ENCODE measurements around the gene DNAH9. TPM values are rescaled to one million over a fixed set of nuclear protein-coding genes. Genes with fewer than 3 reads are reported as not detected.
"Not testable (repeated sequence)": the region's sequence is repeated elsewhere in the genome, so short reads cannot be mapped to it uniquely, and the experiment has no call there.

Gene DNAH9
- total RNA-seq, 1 experiment from 2014 or later = not detected

GRCh38 chr17:11943759-11944347 lies 345.6 kb downstream of the DNAH9 start:
- no peak overlapping the region for H3K4me3 ChIP-seq (ENCODE audit: low read depth, low read length)
- Mint-ChIP-seq H3K36me3 (ENCODE audit: insufficient read depth, unreplicated experiment) (no peaks in the 10 kb centered on the region), H3K4me3 (ENCODE audit: unreplicated experiment) (no peak overlapping the region), H3K27ac (ENCODE audit: unreplicated experiment) (no peak overlapping the region), H3K4me1 (ENCODE audit: low read depth, unreplicated experiment) (no peaks in the 10 kb centered on the region), H3K27me3 (ENCODE audit: insufficient read depth, unreplicated experiment) (peaks cover 2% of the 10 kb centered on the region), H3K9me3 (ENCODE audit: unreplicated experiment) (no peaks in the 10 kb centered on the region)
- CTCF ChIA-PET = no interaction called here
- no peak for TF ChIP-seq CTCF (IDR thresholded peaks at IDR 0.05; ENCODE audit: insufficient read depth in 1 of 2, low read depth in 1 of 2, low read length in 1 of 2, severe bottlenecking in 1 of 2, unreplicated experiment in 1 of 2)
- no peaks in the 10 kb centered on the region for H3K9me3 ChIP-seq
- no peaks in the 10 kb centered on the region for H3K36me3 ChIP-seq (ENCODE audit: control insufficient read depth, insufficient read depth, low read length)
- intact Hi-C loops (cut with micrococcal nuclease; ENCODE audit: unreplicated experiment) = no loop called here
- no peaks in the 10 kb centered on the region for H3K4me1 ChIP-seq
- no TSS peak for BruUV-seq (replicated peaks)
- POLR2A ChIA-PET = no interaction called here
- H3K27me3 ChIP-seq (replicated peaks; ENCODE audit: control insufficient read depth, insufficient read depth, low read length) = no peaks in the 10 kb centered on the region
- DNase-seq = no peak

GRCh38 chr17:11944587-11944986 lies 346.3 kb downstream of the DNAH9 start:
- H3K9me3 Mint-ChIP-seq (ENCODE audit: unreplicated experiment) = no peaks in the 10 kb centered on the region
- H3K4me3 ChIP-seq (ENCODE audit: low read depth, low read length) = no peak overlapping the region
- H3K4me3 Mint-ChIP-seq (ENCODE audit: unreplicated experiment) = no peak overlapping the region
- no peak for TF ChIP-seq CTCF (IDR thresholded peaks at IDR 0.05; ENCODE audit: insufficient read depth in 1 of 2, low read depth in 1 of 2, low read length in 1 of 2, severe bottlenecking in 1 of 2, unreplicated experiment in 1 of 2)
- peaks cover 2% of the 10 kb centered on the region for H3K27me3 Mint-ChIP-seq (ENCODE audit: insufficient read depth, unreplicated experiment)
- H3K27me3 ChIP-seq (replicated peaks; ENCODE audit: control insufficient read depth, insufficient read depth, low read length) = no peaks in the 10 kb centered on the region
- H3K9me3 ChIP-seq = no peaks in the 10 kb centered on the region
- H3K4me1 Mint-ChIP-seq (ENCODE audit: low read depth, unreplicated experiment) = no peaks in the 10 kb centered on the region
- CTCF ChIA-PET = no interaction called here
- intact Hi-C loops (cut with micrococcal nuclease; ENCODE audit: unreplicated experiment) = no loop called here
- H3K36me3 Mint-ChIP-seq (ENCODE audit: insufficient read depth, unreplicated experiment) = no peaks in the 10 kb centered on the region
- H3K36me3 ChIP-seq (ENCODE audit: control insufficient read depth, insufficient read depth, low read length) = no peaks in the 10 kb centered on the region
- H3K4me1 ChIP-seq = no peaks in the 10 kb centered on the region
- BruUV-seq (replicated peaks) = no TSS peak
- DNase-seq = no peak
- POLR2A ChIA-PET = no interaction called here
- H3K27ac Mint-ChIP-seq (ENCODE audit: unreplicated experiment) = peak overlapping the region; percentile 39

GRCh38 chr17:11948789-11949188 lies 350.5 kb downstream of the DNAH9 start:
- Mint-ChIP-seq H3K4me1 (ENCODE audit: low read depth, unreplicated experiment) (no peaks in the 10 kb centered on the region), H3K27me3 (ENCODE audit: insufficient read depth, unreplicated experiment) (peaks cover 2% of the 10 kb centered on the region), H3K9me3 (ENCODE audit: unreplicated experiment) (no peaks in the 10 kb centered on the region), H3K27ac (ENCODE audit: unreplicated experiment) (no peak overlapping the region), H3K36me3 (ENCODE audit: insufficient read depth, unreplicated experiment) (no peaks in the 10 kb centered on the region), H3K4me3 (ENCODE audit: unreplicated experiment) (no peak overlapping the region)
- no peak for DNase-seq
- intact Hi-C loops (cut with micrococcal nuclease; ENCODE audit: unreplicated experiment) = no loop called here
- H3K9me3 ChIP-seq = no peaks in the 10 kb centered on the region
- no peaks in the 10 kb centered on the region for H3K36me3 ChIP-seq (ENCODE audit: control insufficient read depth, insufficient read depth, low read length)
- TF ChIP-seq CTCF (IDR thresholded peaks at IDR 0.05; ENCODE audit: insufficient read depth in 1 of 2, low read depth in 1 of 2, low read length in 1 of 2, severe bottlenecking in 1 of 2, unreplicated experiment in 1 of 2) = no peak
- H3K27me3 ChIP-seq (replicated peaks; ENCODE audit: control insufficient read depth, insufficient read depth, low read length) = no peaks in the 10 kb centered on the region
- H3K4me3 ChIP-seq (ENCODE audit: low read depth, low read length) = no peak overlapping the region
- POLR2A ChIA-PET = no interaction called here
- CTCF ChIA-PET = no interaction called here
- H3K4me1 ChIP-seq = no peaks in the 10 kb centered on the region
- BruUV-seq (replicated peaks) = no TSS peak

GRCh38 chr17:11949571-11949970 lies 351.3 kb downstream of the DNAH9 start:
- H3K27me3 Mint-ChIP-seq (ENCODE audit: insufficient read depth, unreplicated experiment); POLR2A ChIA-PET; H3K4me3 Mint-ChIP-seq (ENCODE audit: unreplicated experiment); H3K27ac Mint-ChIP-seq (ENCODE audit: unreplicated experiment); H3K9me3 ChIP-seq; H3K9me3 Mint-ChIP-seq (ENCODE audit: unreplicated experiment); H3K4me1 ChIP-seq; H3K4me3 ChIP-seq (ENCODE audit: low read depth, low read length); H3K27me3 ChIP-seq (replicated peaks; ENCODE audit: control insufficient read depth, insufficient read depth, low read length); H3K36me3 Mint-ChIP-seq (ENCODE audit: insufficient read depth, unreplicated experiment); CTCF ChIA-PET; H3K4me1 Mint-ChIP-seq (ENCODE audit: low read depth, unreplicated experiment); intact Hi-C loops (cut with micrococcal nuclease; ENCODE audit: unreplicated experiment); DNase-seq; H3K36me3 ChIP-seq (ENCODE audit: control insufficient read depth, insufficient read depth, low read length); BruUV-seq (replicated peaks): not testable (repeated sequence)
